ENCODE data around the gene ABHD12.

The ABHD12 gene

GRCh38 chr20:25253606-25254275 is 136.9 kb downstream of the ABHD12 start:
- no peak for DNase-seq

GRCh38 chr20:25252686-25253421 is 137.8 kb downstream of the ABHD12 start:
- DNase-seq, result no peak

GRCh38 chr20:25252230-25252651 is 138.4 kb downstream of the ABHD12 start:
- DNase-seq, result no peak

- DNase-seq, result no peak
These were observed 139.1 kb downstream of the ABHD12 start for GRCh38 chr20:25251558-25251957.

- no peak for DNase-seq
These were observed 139.6 kb downstream of the ABHD12 start for GRCh38 chr20:25251019-25251418.

- DNase-seq, result no peak
These were observed 140.1 kb downstream of the ABHD12 start for GRCh38 chr20:25250508-25250907.
